Melanocyte of skin (primary cell): ENCODE measurements around the gene SLC22A12. TPM values are rescaled to one million over a fixed set of nuclear protein-coding genes. Genes with fewer than 3 reads are reported as not detected.

Source experiments
- total RNA-seq, 2 donors: library from RNA; depleted of rRNA; stranded (reverse); fragments of >200 nt; gene quantifications; 2 replicates each; pipeline ENCODE4 v1.2.3, GENCODE V29; 2012

Gene SLC22A12
- not detected for total RNA-seq

DNA sequence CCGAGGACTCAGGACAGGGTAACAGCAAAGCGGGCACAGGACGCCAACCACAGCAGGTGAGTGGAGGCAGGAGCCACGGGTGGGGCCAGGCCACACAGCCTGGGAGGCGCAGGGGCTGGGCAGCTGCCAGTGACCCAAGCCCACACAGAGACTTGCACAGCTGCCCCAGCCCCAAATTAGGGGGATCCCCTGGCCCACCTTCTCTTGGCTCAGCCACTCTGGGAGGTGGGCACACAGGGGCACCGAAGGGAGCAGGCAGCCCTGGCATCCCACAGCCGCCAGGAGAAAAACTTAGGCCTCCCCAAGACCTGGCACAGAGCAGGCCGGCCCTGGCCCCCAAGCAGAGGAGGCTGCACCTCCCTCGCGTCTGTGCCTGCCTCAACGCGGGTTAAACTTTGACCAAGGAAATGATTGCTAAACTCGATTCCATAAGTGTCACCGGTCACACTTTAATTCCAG is at the start of gene SLC22A12:
SLC22A12 (plus strand) TSS at position 458 of the 459 bp plus-strand sequence. CDS start 337 bp downstream, outside the sequence.

Other genes with a start within 250 kb of the SLC22A12 start
- gene RPS6KA4, start 232.1 kb upstream of the SLC22A12 start, total RNA-seq, result 10 to 100 TPM; 48.6 to 50.2 TPM
- not detected for gene SLC22A11, start 35.3 kb upstream of the SLC22A12 start, total RNA-seq
- gene NRXN2, start 132.0 kb downstream of the SLC22A12 start, total RNA-seq, result under 1 TPM; 0.33 to 0.69 TPM
- gene RASGRP2, start 152.9 kb downstream of the SLC22A12 start, total RNA-seq, result not detected
- gene PYGM, start 168.8 kb downstream of the SLC22A12 start, total RNA-seq, result under 1 TPM; 0.33 to 0.34 TPM
- 100 to 1,000 TPM in 1 of 2 donors, 10 to 100 TPM in 1; 95.7 to 122 TPM for gene SF1, start 187.3 kb downstream of the SLC22A12 start, total RNA-seq
- gene MAP4K2, start 212.0 kb downstream of the SLC22A12 start, total RNA-seq, result 10 to 100 TPM; 11.4 to 17.3 TPM
- 10 to 100 TPM; 17.2 to 26.3 TPM for gene MEN1, start 219.3 kb downstream of the SLC22A12 start, total RNA-seq